K562 (cell line): ENCODE results near the gene KAZN. TPM values are rescaled to one million over a fixed set of nuclear protein-coding genes. Genes with fewer than 3 reads are reported as not detected.

ENCODE experiments used
- ATAC-seq: fragments of 200-7000 bp; cut with Tn5 transposase; 3 replicates; pipeline ENCODE4 v1.9.1; 2020; ENCODE audit warnings: moderate library complexity
- BruUV-seq: library from RNA; stranded (reverse); fragments of 400-500 nt; replicated peaks from 2 replicates; lab custom pipeline; 2021; lab: Mats Ljungman, UMichigan
- CTCF ChIA-PET: fragments of 300-600 bp; formaldehyde crosslinking; extraction: SDS; loops from one replicate; lab custom pipeline; 2021; ENCODE audit warnings: low intra/inter-chr PET ratio; lab: Yijun Ruan, JAX
- POLR2A ChIA-PET: fragments of 300-600, 350-650 bp; sonication (Branson Sonifier 250); formaldehyde crosslinking; extraction: SDS; loops from one replicate; lab custom pipeline; 2021; ENCODE audit warnings: antibody characterized with exemption, inconsistent platforms; lab: Yijun Ruan, JAX
- DNase-seq, 4 experiments: peaks; one replicate each; pipeline versions ENCODE4 v3.0.0 to v3.0.0-alpha.2; 2011 to 2018; ENCODE audit warnings: low spot score in 3 of 4, mixed read lengths in 3 of 4; ENCODE audit errors: extremely low read depth in 1 of 4
- FAIRE-seq: peaks from 2 replicates; lab custom pipeline; 2011; peaks lifted over from hg19 to GRCh38; lab: Jason Lieb, UNC
- H2AFZ ChIP-seq: 2 replicates; pipeline ENCODE4 v1.6.0; 2011; ENCODE audit warnings: low read depth, low read length, control low read depth, inconsistent platforms
- H3K27ac ChIP-seq: fragments of 200-600 bp; 3 replicates; pipeline ENCODE4 v1.8.0; 2011; ENCODE audit warnings: low read depth, mild to moderate bottlenecking, control low read depth, inconsistent platforms, low read length, moderate library complexity, mixed read lengths; ENCODE audit errors: extremely low read depth
- H3K27me3 ChIP-seq, 2 experiments: fragments of 300-600 bp in 1 of 2; 2 replicates in 1 of 2; 3 replicates in 1 of 2; pipeline versions ENCODE4 v1.6.0 to v1.8.0; 2011; ENCODE audit warnings: inconsistent platforms in 2 of 2, low read length in 2 of 2, mild to moderate bottlenecking in 1 of 2, mixed read lengths in 1 of 2, moderate library complexity in 1 of 2; ENCODE audit not compliant: control insufficient read depth in 2 of 2, insufficient read depth in 2 of 2
- H3K36me3 ChIP-seq: fragments of 300-600 bp; 3 replicates; pipeline ENCODE4 v1.8.0; 2011; ENCODE audit warnings: mild to moderate bottlenecking, low read length, inconsistent platforms; ENCODE audit not compliant: control insufficient read depth, insufficient read depth
- H3K4me1 ChIP-seq, 2 experiments: fragments of 200-600 bp in 1 of 2; replicated peaks in 1 of 2; 2 replicates in 1 of 2; 3 replicates in 1 of 2; pipeline versions ENCODE4 v1.5.1 to v1.8.0; 2011; ENCODE audit warnings: inconsistent platforms in 2 of 2, low read length in 2 of 2, mild to moderate bottlenecking in 1 of 2, mixed read lengths in 1 of 2, moderate library complexity in 1 of 2; ENCODE audit not compliant: control insufficient read depth in 2 of 2, insufficient read depth in 2 of 2
- H3K4me2 ChIP-seq: 2 replicates; pipeline ENCODE4 v1.6.1; 2011; ENCODE audit warnings: low read length, control low read depth, inconsistent platforms, mixed read lengths; ENCODE audit not compliant: insufficient read depth
- H3K4me3 ChIP-seq: fragments of 200-600 bp; sonication (generic), shearing (Covaris generic); 2 replicates; pipeline ENCODE4 v1.5.1; 2016; ENCODE audit warnings: control low read depth, inconsistent platforms
- H3K79me2 ChIP-seq: fragments of 200-600 bp; 3 replicates; pipeline ENCODE4 v1.8.0; 2011; ENCODE audit warnings: low read length, inconsistent platforms; ENCODE audit not compliant: control insufficient read depth, insufficient read depth
- H3K9ac ChIP-seq, 2 experiments: 2 replicates each; pipeline versions ENCODE4 v1.6.0 to v1.6.1; 2011; ENCODE audit warnings: low read depth in 2 of 2, low read length in 2 of 2, control low read depth in 1 of 2, inconsistent platforms in 1 of 2, mild to moderate bottlenecking in 1 of 2, mixed read lengths in 1 of 2; ENCODE audit not compliant: insufficient read depth in 1 of 2
- H3K9me1 ChIP-seq: one replicate; pipeline ENCODE4 v1.6.0; 2011; ENCODE audit warnings: inconsistent platforms, mild to moderate bottlenecking, low read length, moderate library complexity; ENCODE audit not compliant: control insufficient read depth, insufficient read depth
- H3K9me3 ChIP-seq: replicated peaks from 2 replicates; pipeline ENCODE4 v1.5.1; 2011; ENCODE audit warnings: low read depth, low read length, inconsistent platforms; ENCODE audit not compliant: control insufficient read depth, insufficient read depth
- H4K20me1 ChIP-seq: replicated peaks from 2 replicates; pipeline ENCODE4 v1.6.1; 2011; ENCODE audit warnings: low read length, inconsistent platforms, mixed read lengths; ENCODE audit not compliant: control insufficient read depth, insufficient read depth
- BCOR ChIP-seq: fragments of 450-650 bp; IDR thresholded peaks from 2 replicates; pipeline ENCODE4 v1.6.1; 2016
- HCFC1 ChIP-seq: IDR thresholded peaks from 2 replicates; pipeline ENCODE4 v1.6.1; 2012; ENCODE audit warnings: low read depth, low read length, improper control_type of control experiment
- PURB ChIP-seq: sonication (generic); formaldehyde crosslinking; IDR thresholded peaks from 2 replicates; pipeline ENCODE4 v1.9.0; 2021; ENCODE audit warnings: low read depth, mild to moderate bottlenecking, missing genetic modification reagents
- RBM25 ChIP-seq: fragments of 200-400 bp; formaldehyde crosslinking; IDR thresholded peaks from 2 replicates; pipeline ENCODE4 v1.6.1; 2018; ENCODE audit warnings: low read length, low read depth, moderate library complexity; ENCODE audit not compliant: severe bottlenecking
- RCOR1 ChIP-seq, 2 experiments: IDR thresholded peaks; 2 replicates each; pipeline ENCODE4 v1.6.1; 2012; ENCODE audit warnings: low read depth in 2 of 2, low read length in 2 of 2, borderline replicate concordance in 1 of 2, improper control_type of control experiment in 1 of 2
- XRCC5 ChIP-seq: fragments of 200-400 bp; formaldehyde crosslinking; IDR thresholded peaks from 2 replicates; pipeline ENCODE4 v1.6.1; 2017; ENCODE audit warnings: low read depth, mild to moderate bottlenecking, low read length
- ZFP36 ChIP-seq: fragments of 150-350 bp; IDR thresholded peaks from 2 replicates; pipeline ENCODE4 v1.6.1; 2018; ENCODE audit warnings: low read length, low read depth; ENCODE audit not compliant: partially characterized antibody
- ZNF384 ChIP-seq: IDR thresholded peaks from 2 replicates; pipeline ENCODE4 v1.6.1; 2012; ENCODE audit warnings: low read depth, low read length, improper control_type of control experiment
- ZNF644 ChIP-seq: fragments of 200-800 bp; sonication (Bioruptor generic); IDR thresholded peaks from 2 replicates; pipeline ENCODE4 v1.6.1; 2016; ENCODE audit warnings: low read depth, missing genetic modification characterization, missing compliant biosample characterization
- WGBS: fragments of 100-300 bp; shearing (Covaris generic); methylation state at CpG from one replicate; pipeline ENCODE4 v1.1.6; 2016; ENCODE audit warnings: low coverage, mixed read lengths; ENCODE audit not compliant: insufficient coverage; ENCODE audit errors: missing lambda C conversion rate; 5-methylcytosine and 5-hydroxymethylcytosine counted together
- in situ Hi-C: fragments of 300-500 bp; cut with MboI; formaldehyde crosslinking; loops from 4 replicates; pipeline ENCODE4 v1.15.0; 2018; ENCODE audit warnings: inconsistent platforms, mixed read lengths
- intact Hi-C: fragments of 100-400 bp; cut with micrococcal nuclease; formaldehyde crosslinking; loops from 2 replicates; pipeline ENCODE4 v1.14.2; 2022
- polyA plus RNA-seq, 8 experiments: library from polyadenylated mRNA; depleted of rRNA in 4 of 8; stranded (reverse) in 5 of 8; unstranded in 3 of 8; fragments of >200 nt; fragmentation: Nextera tagmentation in 2 of 8; fragmentation: Illumina TruSeq in 1 of 8; extraction: Ambion mirVana in 2 of 8; extraction: Trizol in 1 of 8; gene quantifications; 2 replicates each; pipeline versions ENCODE4 v1.2.1 to v1.2.3, GENCODE V29; 2011 to 2014; ENCODE audit warnings: inconsistent platforms in 1 of 8, missing spikeins in 1 of 8
- total RNA-seq, 7 experiments: library from RNA; depleted of rRNA in 6 of 7; stranded (reverse); fragments of >200 nt in 6 of 7; fragmentation: Illumina TruSeq in 2 of 7; extraction: Trizol in 2 of 7; gene quantifications; 2 replicates each; pipeline versions ENCODE4 v1.2.1 to v1.2.3, GENCODE V29; 2011 to 2021; ENCODE audit warnings: low replicate concordance in 1 of 7

The KAZN gene
- total and polyA plus RNA-seq, 9 of the 15 experiments (the other 6 are each of a cell fraction or from before 2014, with no cell fraction given), result 2.1 to 21.6 (median 5.4) TPM

- no peak for ATAC-seq
- Histone ChIP-seq H3K27me3 (peaks cover 2 to 9% of the 10 kb centered on the region in 2 experiments; a peak in 4 of 5 replicates), H3K4me2 (no peak overlapping the region), H3K4me1 (no peaks in the 10 kb centered on the region), H3K27ac (no peak overlapping the region), H3K9me1 (no peaks in the 10 kb centered on the region), H4K20me1 (peaks cover 9% of the 10 kb centered on the region; the same call in 1 of the 2 replicates), H3K9me3 (no peaks in the 10 kb centered on the region), H3K4me3 (no peak overlapping the region), H3K9ac (no peak overlapping the region), H3K36me3 (no peaks in the 10 kb centered on the region), H3K79me2 (no peaks in the 10 kb centered on the region), H2AFZ (no peak overlapping the region)
- intact Hi-C loops (no loop called here), in situ Hi-C loops (no loop called here)
- ChIA-PET CTCF (no interaction called here), POLR2A (interaction anchor here (1.1 to 2.1 kb wide), 2 partner anchors 7 to 19 kb away, joined by 3 to 7 read pairs; no protein-coding TSS in a partner anchor)
- BruUV-seq, result no TSS peak
- no peak for FAIRE-seq
- DNase-seq, result no peak
- WGBS, result 32% methylated on average over 1 of the region's 1 CpG
- peak; percentile 60 for TF ChIP-seq ZFP36
- TF ChIP-seq XRCC5, result no peak
- peak; percentile 87 for TF ChIP-seq RBM25
- no peak for TF ChIP-seq ZNF644 (tag)
- 0 out of 2 replicates have a peak, but pooled peaks have one; percentile 52 for TF ChIP-seq BCOR
- no peak for TF ChIP-seq HCFC1
- 0 out of 4 replicates have a peak, but pooled peaks of 1 of the 2 experiments have one; percentile 7 for TF ChIP-seq RCOR1 (IDR thresholded peaks at IDR 0.05; ENCODE audit: borderline replicate concordance in 1 of 2, low read depth in 2 of 2, low read length in 2 of 2)
- no peak for TF ChIP-seq PURB (CRISPR knock-in tag)
- TF ChIP-seq ZNF384, result peak; percentile 38; the same call in 1 of the 2 replicates
These were observed 51.5 kb downstream of the KAZN start for GRCh38 chr1:14649976-14650375.
